ENCODE data around the gene TRIM63.

The TRIM63 gene

GRCh38 chr1:26022404-26022779, 45.0 kb downstream of the TRIM63 start:
- TF ChIP-seq TCF12 (IDR thresholded peaks at IDR 0.05; ENCODE audit: low read depth) (no peak), CREB1 (IDR thresholded peaks at IDR 0.05; ENCODE audit: low read depth) (no peak), NFIC (IDR thresholded peaks at IDR 0.05) (no peak), ZBTB7A (IDR thresholded peaks at IDR 0.05; ENCODE audit: low read depth) (no peak), TAF1 (IDR thresholded peaks at IDR 0.05; ENCODE audit: low read depth) (no peak), REST (IDR thresholded peaks at IDR 0.05; ENCODE audit: low read depth) (no peak), MAX (IDR thresholded peaks at IDR 0.05) (no peak), EGR1 (IDR thresholded peaks at IDR 0.05) (no peak), EP300 (IDR thresholded peaks at IDR 0.05; ENCODE audit: borderline replicate concordance) (no peak), USF1 (IDR thresholded peaks at IDR 0.05) (no peak), CEBPB (IDR thresholded peaks at IDR 0.05) (no peak), TEAD4 (IDR thresholded peaks at IDR 0.05) (no peak)

- TF ChIP-seq NFIC (IDR thresholded peaks at IDR 0.05) = no peak
- TF ChIP-seq TCF12 (IDR thresholded peaks at IDR 0.05; ENCODE audit: low read depth) = no peak
- TF ChIP-seq MAX (IDR thresholded peaks at IDR 0.05) = no peak
- TF ChIP-seq YY1 (IDR thresholded peaks at IDR 0.05; ENCODE audit: low read depth) = no peak
- TF ChIP-seq TEAD4 (IDR thresholded peaks at IDR 0.05) = no peak
- TF ChIP-seq EP300 (IDR thresholded peaks at IDR 0.05; ENCODE audit: borderline replicate concordance) = no peak
- TF ChIP-seq RAD21 (IDR thresholded peaks at IDR 0.05; ENCODE audit: low read depth) = no peak
- TF ChIP-seq REST (IDR thresholded peaks at IDR 0.05; ENCODE audit: low read depth) = no peak
- no peak for TF ChIP-seq USF1 (IDR thresholded peaks at IDR 0.05)
- TF ChIP-seq FOXM1 (IDR thresholded peaks at IDR 0.05; ENCODE audit: borderline replicate concordance, low read depth) = no peak
- no peak for TF ChIP-seq ZBTB7A (IDR thresholded peaks at IDR 0.05; ENCODE audit: low read depth)
- no peak for TF ChIP-seq TAF1 (IDR thresholded peaks at IDR 0.05; ENCODE audit: low read depth)
- no peak for TF ChIP-seq CREB1 (IDR thresholded peaks at IDR 0.05; ENCODE audit: low read depth)
- no peak for TF ChIP-seq CEBPB (IDR thresholded peaks at IDR 0.05)
Measured at GRCh38 chr1:26021647-26022403, 45.6 kb downstream of the TRIM63 start, which contains the start of gene EXTL1. Gene EXTL1, plus strand, starts transcription at chr1:26021775. Its CDS starts 872 bp downstream, at chr1:26022647.

GRCh38 chr1:26020941-26021646, 46.3 kb downstream of the TRIM63 start:
- TF ChIP-seq EP300 (IDR thresholded peaks at IDR 0.05; ENCODE audit: borderline replicate concordance) = no peak
- TF ChIP-seq ZBTB7A (IDR thresholded peaks at IDR 0.05; ENCODE audit: low read depth) = no peak
- TF ChIP-seq REST (IDR thresholded peaks at IDR 0.05; ENCODE audit: low read depth) = no peak
- TF ChIP-seq MAX (IDR thresholded peaks at IDR 0.05) = no peak
- no peak for TF ChIP-seq CREB1 (IDR thresholded peaks at IDR 0.05; ENCODE audit: low read depth)
- TF ChIP-seq NFIC (IDR thresholded peaks at IDR 0.05) = no peak
- no peak for TF ChIP-seq TEAD4 (IDR thresholded peaks at IDR 0.05)
- no peak for TF ChIP-seq FOXM1 (IDR thresholded peaks at IDR 0.05; ENCODE audit: borderline replicate concordance, low read depth)
